ENCODE measurements around the gene DPPA3. TPM values are rescaled to one million over a fixed set of nuclear protein-coding genes. Genes with fewer than 3 reads are reported as not detected.
"Not testable (repeated sequence)": the region's sequence is repeated elsewhere in the genome, so short reads cannot be mapped to it uniquely, and the experiment has no call there.

DPPA3 gene
- total RNA-seq, 1 donor from 2014 or later = not detected

DNA sequence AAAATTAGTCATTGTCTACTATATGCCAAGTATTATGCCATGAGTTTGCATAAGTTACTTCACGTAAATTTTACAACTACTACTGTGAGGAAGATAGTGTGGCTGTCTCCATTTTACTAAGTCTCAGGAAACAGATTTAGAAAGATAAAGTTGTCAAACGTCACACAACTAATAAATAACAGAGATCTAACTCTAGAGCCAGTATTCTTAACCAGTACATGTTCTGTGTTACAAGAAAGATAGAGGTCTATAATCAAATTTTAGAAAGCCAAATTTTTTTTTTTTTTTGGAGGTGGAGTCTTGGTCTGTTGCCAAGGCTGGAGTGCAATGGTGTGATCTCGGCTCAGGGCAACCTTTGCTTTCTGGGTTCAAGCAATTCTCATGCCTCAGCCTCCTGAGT, 21.8 kb downstream of the DPPA3 start:
- H3K4me3 ChIP-seq = no peak overlapping the region
- H3K9me3 ChIP-seq = no peaks in the 10 kb centered on the region
- no peaks in the 10 kb centered on the region for H3K4me1 ChIP-seq
- TF ChIP-seq, protein P1, sequence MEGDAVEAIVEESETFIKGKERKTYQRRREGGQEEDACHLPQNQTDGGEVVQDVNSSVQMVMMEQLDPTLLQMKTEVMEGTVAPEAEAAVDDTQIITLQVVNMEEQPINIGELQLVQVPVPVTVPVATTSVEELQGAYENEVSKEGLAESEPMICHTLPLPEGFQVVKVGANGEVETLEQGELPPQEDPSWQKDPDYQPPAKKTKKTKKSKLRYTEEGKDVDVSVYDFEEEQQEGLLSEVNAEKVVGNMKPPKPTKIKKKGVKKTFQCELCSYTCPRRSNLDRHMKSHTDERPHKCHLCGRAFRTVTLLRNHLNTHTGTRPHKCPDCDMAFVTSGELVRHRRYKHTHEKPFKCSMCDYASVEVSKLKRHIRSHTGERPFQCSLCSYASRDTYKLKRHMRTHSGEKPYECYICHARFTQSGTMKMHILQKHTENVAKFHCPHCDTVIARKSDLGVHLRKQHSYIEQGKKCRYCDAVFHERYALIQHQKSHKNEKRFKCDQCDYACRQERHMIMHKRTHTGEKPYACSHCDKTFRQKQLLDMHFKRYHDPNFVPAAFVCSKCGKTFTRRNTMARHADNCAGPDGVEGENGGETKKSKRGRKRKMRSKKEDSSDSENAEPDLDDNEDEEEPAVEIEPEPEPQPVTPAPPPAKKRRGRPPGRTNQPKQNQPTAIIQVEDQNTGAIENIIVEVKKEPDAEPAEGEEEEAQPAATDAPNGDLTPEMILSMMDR (IDR thresholded peaks at IDR 0.05) = no peak
- DNase-seq (ENCODE audit: low spot score in 2 of 2) = peak in 1 of 2 donors; percentile 18
- intact Hi-C loops (cut with DNase I) = no loop called here
- no peaks in the 10 kb centered on the region for H3K27me3 ChIP-seq
- no peaks in the 10 kb centered on the region for H3K36me3 ChIP-seq
- no peak overlapping the region for H3K27ac ChIP-seq

DNA sequence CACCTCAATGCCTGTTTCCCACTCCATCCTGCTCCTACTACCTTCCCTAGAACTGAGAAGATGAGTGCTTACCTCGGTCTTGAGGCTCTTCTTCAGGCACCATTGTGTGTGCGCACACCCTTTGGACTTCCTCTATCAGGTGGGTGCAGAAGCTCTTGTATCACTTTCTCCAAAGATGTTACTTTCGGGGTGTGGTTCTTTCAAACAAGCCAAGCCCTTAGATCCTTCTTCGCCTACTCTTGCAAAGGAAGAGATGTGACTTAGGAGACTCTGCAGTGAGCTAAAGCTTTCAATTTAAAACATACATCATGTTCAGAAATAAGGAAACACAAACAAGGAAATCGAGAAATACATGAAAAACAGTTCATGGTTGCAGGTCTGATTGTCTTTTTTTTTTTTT, 36.0 kb downstream of the DPPA3 start, which contains the start of gene CLEC4C:
Gene CLEC4C, minus strand, starts transcription at position 130 of the 400 bp plus-strand sequence. Its CDS starts 27 bp downstream, at position 103.
- intact Hi-C loops (cut with DNase I) = no loop called here

DNA sequence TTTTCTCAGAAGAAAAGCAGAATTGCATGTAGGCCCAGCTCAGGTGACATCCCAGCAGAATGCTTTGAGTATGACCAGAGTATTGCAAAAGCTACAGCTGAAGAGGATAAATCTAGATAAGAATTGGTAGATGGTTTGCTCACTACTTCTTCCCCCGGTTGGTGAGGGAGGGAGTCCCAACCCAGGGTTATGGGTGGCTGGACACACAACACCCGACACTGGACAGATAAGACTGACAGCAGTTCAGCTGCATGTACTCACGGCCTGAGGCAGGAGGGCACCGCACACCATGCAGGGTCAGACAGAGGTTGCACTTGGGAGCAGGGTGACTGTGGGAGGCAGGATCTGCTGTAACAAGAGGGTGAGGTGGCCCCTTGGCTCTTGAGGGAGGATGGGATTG, 37.6 kb downstream of the DPPA3 start:
- intact Hi-C loops (cut with DNase I) = no loop called here
- TF ChIP-seq, protein P1 (IDR thresholded peaks at IDR 0.05) = no peak
- no peaks in the 10 kb centered on the region for H3K27me3 ChIP-seq
- H3K36me3 ChIP-seq = no peaks in the 10 kb centered on the region
- no peak overlapping the region for H3K4me3 ChIP-seq
- H3K27ac ChIP-seq = no peak overlapping the region
- no peaks in the 10 kb centered on the region for H3K4me1 ChIP-seq
- DNase-seq (ENCODE audit: low spot score in 2 of 2) = no peak
- no peaks in the 10 kb centered on the region for H3K9me3 ChIP-seq

More for the DNA sequence above, 36.0 kb downstream of the DPPA3 start, which contains the start of gene CLEC4C:
- Histone ChIP-seq H3K4me1 (no peaks in the 10 kb centered on the region), H3K27ac (no peak within 1 kb of the TSS), H3K27me3 (no peaks in the 10 kb centered on the region), H3K36me3 (no peaks in the 10 kb centered on the region), H3K4me3 (no peak within 1 kb of the TSS), H3K9me3 (no peaks in the 10 kb centered on the region)
- no peak for DNase-seq (ENCODE audit: low spot score in 2 of 2)
- TF ChIP-seq, protein P1 (IDR thresholded peaks at IDR 0.05) = no peak

GRCh38 chr12:7749442-7749841, 38.2 kb downstream of the DPPA3 start:
- DNase-seq (ENCODE audit: low spot score in 2 of 2) = no peak
- H3K27ac ChIP-seq = no peak overlapping the region
- H3K4me1 ChIP-seq = no peaks in the 10 kb centered on the region
- no peak overlapping the region for H3K4me3 ChIP-seq
- no peaks in the 10 kb centered on the region for H3K36me3 ChIP-seq
- no peaks in the 10 kb centered on the region for H3K9me3 ChIP-seq
- intact Hi-C loops (cut with DNase I) = no loop called here
- H3K27me3 ChIP-seq = no peaks in the 10 kb centered on the region
- TF ChIP-seq, protein P1 (IDR thresholded peaks at IDR 0.05) = no peak

DNA sequence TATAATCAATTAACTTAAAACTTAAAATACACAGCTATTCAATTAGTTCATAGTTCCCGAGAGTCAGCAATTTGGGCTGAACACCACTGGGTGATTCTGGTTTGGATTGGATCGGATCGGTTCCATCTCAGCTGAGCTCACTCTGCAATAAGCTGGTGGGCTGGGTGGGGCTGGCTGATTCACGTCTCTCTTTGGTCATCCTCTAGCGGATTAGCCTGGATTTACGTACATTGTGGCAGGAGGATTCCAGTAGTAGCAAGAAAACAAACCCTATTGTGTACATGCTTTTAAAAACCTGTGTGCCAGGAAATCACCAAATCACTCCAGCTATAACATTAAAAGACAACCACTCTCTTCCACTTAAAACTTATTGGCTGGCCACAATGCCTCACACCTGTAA, 39.1 kb downstream of the DPPA3 start:
- H3K4me3 ChIP-seq = no peak overlapping the region
- H3K36me3 ChIP-seq = no peaks in the 10 kb centered on the region
- no peaks in the 10 kb centered on the region for H3K9me3 ChIP-seq
- H3K27ac ChIP-seq = no peak overlapping the region
- no peak for DNase-seq (ENCODE audit: low spot score in 2 of 2)
- TF ChIP-seq, protein P1 (IDR thresholded peaks at IDR 0.05) = no peak
- intact Hi-C loops (cut with DNase I) = no loop called here
- no peaks in the 10 kb centered on the region for H3K27me3 ChIP-seq
- no peaks in the 10 kb centered on the region for H3K4me1 ChIP-seq

GRCh38 chr12:7751394-7751793, 40.2 kb downstream of the DPPA3 start:
- no peaks in the 10 kb centered on the region for H3K4me1 ChIP-seq
- H3K36me3 ChIP-seq = no peaks in the 10 kb centered on the region
- no peaks in the 10 kb centered on the region for H3K9me3 ChIP-seq
- H3K27ac ChIP-seq = no peak overlapping the region
- no peaks in the 10 kb centered on the region for H3K27me3 ChIP-seq
- no peak overlapping the region for H3K4me3 ChIP-seq
- TF ChIP-seq, protein P1 (IDR thresholded peaks at IDR 0.05) = no peak
- DNase-seq (ENCODE audit: low spot score in 2 of 2) = no peak
- intact Hi-C loops (cut with DNase I) = no loop called here

GRCh38 chr12:7751941-7752922, 41.0 kb downstream of the DPPA3 start:
- H3K9me3 ChIP-seq; H3K4me3 ChIP-seq; DNase-seq (ENCODE audit: low spot score in 2 of 2); H3K27me3 ChIP-seq; intact Hi-C loops (cut with DNase I); H3K27ac ChIP-seq; H3K36me3 ChIP-seq; H3K4me1 ChIP-seq: not testable (repeated sequence)

GRCh38 chr12:7755668-7756067, 44.4 kb downstream of the DPPA3 start:
- H3K36me3 ChIP-seq; H3K4me3 ChIP-seq; intact Hi-C loops (cut with DNase I): not testable (repeated sequence)

More at GRCh38 chr12:7755668-7756067, 44.4 kb downstream of the DPPA3 start:
- not testable (repeated sequence) for DNase-seq (ENCODE audit: low spot score in 2 of 2); H3K4me1 ChIP-seq; H3K27me3 ChIP-seq; H3K9me3 ChIP-seq; H3K27ac ChIP-seq

Data from ascending aorta (tissue), 2 donors.